ENCODE data around the gene STK32B. TPM values are rescaled to one million over a fixed set of nuclear protein-coding genes. Genes with fewer than 3 reads are reported as not detected.
"Not testable (repeated sequence)": the region's sequence is repeated elsewhere in the genome, so short reads cannot be mapped to it uniquely, and the experiment has no call there.

Gene STK32B
- total and polyA plus RNA-seq, 9 donors: 0.35 to 3.0 (median 1.2) TPM

- TF ChIP-seq, protein P1, sequence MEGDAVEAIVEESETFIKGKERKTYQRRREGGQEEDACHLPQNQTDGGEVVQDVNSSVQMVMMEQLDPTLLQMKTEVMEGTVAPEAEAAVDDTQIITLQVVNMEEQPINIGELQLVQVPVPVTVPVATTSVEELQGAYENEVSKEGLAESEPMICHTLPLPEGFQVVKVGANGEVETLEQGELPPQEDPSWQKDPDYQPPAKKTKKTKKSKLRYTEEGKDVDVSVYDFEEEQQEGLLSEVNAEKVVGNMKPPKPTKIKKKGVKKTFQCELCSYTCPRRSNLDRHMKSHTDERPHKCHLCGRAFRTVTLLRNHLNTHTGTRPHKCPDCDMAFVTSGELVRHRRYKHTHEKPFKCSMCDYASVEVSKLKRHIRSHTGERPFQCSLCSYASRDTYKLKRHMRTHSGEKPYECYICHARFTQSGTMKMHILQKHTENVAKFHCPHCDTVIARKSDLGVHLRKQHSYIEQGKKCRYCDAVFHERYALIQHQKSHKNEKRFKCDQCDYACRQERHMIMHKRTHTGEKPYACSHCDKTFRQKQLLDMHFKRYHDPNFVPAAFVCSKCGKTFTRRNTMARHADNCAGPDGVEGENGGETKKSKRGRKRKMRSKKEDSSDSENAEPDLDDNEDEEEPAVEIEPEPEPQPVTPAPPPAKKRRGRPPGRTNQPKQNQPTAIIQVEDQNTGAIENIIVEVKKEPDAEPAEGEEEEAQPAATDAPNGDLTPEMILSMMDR (IDR thresholded peaks at IDR 0.05): no peak
- TF ChIP-seq POLR2A (IDR thresholded peaks at IDR 0.05) (no peak), EP300 (IDR thresholded peaks at IDR 0.05) (no peak)
- DNase-seq: no peak
- no peaks in the 10 kb centered on the region for H3K9me3 ChIP-seq
- no peaks in the 10 kb centered on the region for H3K27me3 ChIP-seq
- H3K4me3 ChIP-seq: no peak overlapping the region
- H3K4me1 ChIP-seq (ENCODE audit: insufficient read depth): no peaks in the 10 kb centered on the region
- intact Hi-C loops (cut with DNase I): no loop called here
- no peak overlapping the region for H3K27ac ChIP-seq
- no peaks in the 10 kb centered on the region for H3K36me3 ChIP-seq
- WGBS, 3 donors: 83 to 87% (median 87%) methylated on average over 4 of the region's 4 CpGs
Measured at GRCh38 chr4:5278213-5278612, 226.9 kb downstream of the STK32B start.

DNA sequence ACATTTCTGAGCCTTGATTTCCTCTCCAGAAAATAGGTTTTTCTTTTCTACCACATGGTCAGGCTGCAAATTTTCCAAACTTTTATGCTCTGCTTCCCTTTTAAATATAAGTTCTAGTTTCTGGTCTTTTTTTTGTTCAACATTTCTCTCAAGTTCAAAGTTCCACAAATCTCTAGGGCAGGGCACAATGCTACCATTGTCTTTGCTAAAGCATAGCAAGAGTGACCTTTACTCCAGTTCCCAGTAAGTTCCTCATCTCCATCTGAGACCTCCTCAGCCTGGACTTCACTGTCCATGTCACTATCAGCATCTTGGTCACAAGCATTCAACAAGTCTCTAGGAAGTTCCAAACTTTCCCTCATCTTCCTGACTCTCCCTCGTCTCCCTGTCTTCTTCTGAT is 228.8 kb downstream of the STK32B start:
- WGBS, 3 donors: 53 to 71% (median 59%) methylated on average over 1 of the region's 1 CpG
- H3K9me3 ChIP-seq; H3K36me3 ChIP-seq; H3K27ac ChIP-seq; DNase-seq; H3K4me3 ChIP-seq; intact Hi-C loops (cut with DNase I); H3K4me1 ChIP-seq (ENCODE audit: insufficient read depth); H3K27me3 ChIP-seq: not testable (repeated sequence)

DNA sequence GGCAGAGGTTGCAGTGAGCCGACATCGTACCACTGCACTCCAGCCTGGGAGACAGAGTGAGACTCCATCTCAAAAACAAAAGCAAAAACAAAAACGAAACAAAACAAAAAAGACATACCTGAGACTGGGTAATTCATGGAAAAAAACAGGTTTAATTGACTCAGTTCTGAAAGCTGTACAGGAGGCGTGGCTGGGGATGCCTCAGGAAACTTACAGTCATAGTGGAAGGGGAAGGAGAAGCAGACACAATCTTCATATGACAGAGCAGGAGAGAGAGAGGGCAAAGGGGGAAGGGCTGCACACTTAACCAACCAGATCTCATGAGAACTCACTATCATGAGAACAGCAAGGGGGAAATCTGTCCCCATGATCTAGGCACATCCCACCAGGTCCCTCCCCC is 229.5 kb downstream of the STK32B start:
- DNase-seq: no peak
- intact Hi-C loops (cut with DNase I): no loop called here
- H3K9me3 ChIP-seq: no peaks in the 10 kb centered on the region
- H3K4me1 ChIP-seq (ENCODE audit: insufficient read depth): no peaks in the 10 kb centered on the region
- H3K4me3 ChIP-seq: no peak overlapping the region
- WGBS, 3 donors: 77 to 86% (median 79%) methylated on average over 4 of the region's 4 CpGs
- no peaks in the 10 kb centered on the region for H3K27me3 ChIP-seq
- H3K36me3 ChIP-seq: no peaks in the 10 kb centered on the region
- H3K27ac ChIP-seq: no peak overlapping the region
- TF ChIP-seq EP300 (IDR thresholded peaks at IDR 0.05) (no peak), POLR2A (IDR thresholded peaks at IDR 0.05) (no peak)
- TF ChIP-seq, protein P1 (IDR thresholded peaks at IDR 0.05): no peak

- no peak overlapping the region for H3K4me3 ChIP-seq
- 83 to 86% (median 84%) methylated on average over 2 of the region's 2 CpGs for WGBS, 3 donors
- no peak for DNase-seq
- H3K4me1 ChIP-seq (ENCODE audit: insufficient read depth): no peaks in the 10 kb centered on the region
- H3K9me3 ChIP-seq: no peaks in the 10 kb centered on the region
- no peaks in the 10 kb centered on the region for H3K27me3 ChIP-seq
- no peaks in the 10 kb centered on the region for H3K36me3 ChIP-seq
- H3K27ac ChIP-seq: no peak overlapping the region
- TF ChIP-seq POLR2A (IDR thresholded peaks at IDR 0.05) (no peak), EP300 (IDR thresholded peaks at IDR 0.05) (no peak)
- TF ChIP-seq, protein P1 (IDR thresholded peaks at IDR 0.05): no peak
- intact Hi-C loops (cut with DNase I): no loop called here
Measured at GRCh38 chr4:5283837-5284236, 232.6 kb downstream of the STK32B start.

GRCh38 chr4:5284517-5284916 is 233.2 kb downstream of the STK32B start:
- DNase-seq: no peak
- Histone ChIP-seq H3K27ac (no peak overlapping the region), H3K27me3 (no peaks in the 10 kb centered on the region), H3K9me3 (no peaks in the 10 kb centered on the region), H3K4me3 (no peak overlapping the region), H3K4me1 (ENCODE audit: insufficient read depth) (no peaks in the 10 kb centered on the region), H3K36me3 (no peaks in the 10 kb centered on the region)
- 81 to 85% (median 85%) methylated on average over 7 of the region's 7 CpGs for WGBS, 3 donors
- TF ChIP-seq POLR2A (IDR thresholded peaks at IDR 0.05) (no peak), EP300 (IDR thresholded peaks at IDR 0.05) (no peak)
- TF ChIP-seq, protein P1 (IDR thresholded peaks at IDR 0.05): no peak
- intact Hi-C loops (cut with DNase I): no loop called here
